Measurements from ENCODE around the gene AKR1C8.
"Not testable (repeated sequence)": the region's sequence is repeated elsewhere in the genome, so short reads cannot be mapped to it uniquely, and the experiment has no call there.

AKR1C8 gene

DNA sequence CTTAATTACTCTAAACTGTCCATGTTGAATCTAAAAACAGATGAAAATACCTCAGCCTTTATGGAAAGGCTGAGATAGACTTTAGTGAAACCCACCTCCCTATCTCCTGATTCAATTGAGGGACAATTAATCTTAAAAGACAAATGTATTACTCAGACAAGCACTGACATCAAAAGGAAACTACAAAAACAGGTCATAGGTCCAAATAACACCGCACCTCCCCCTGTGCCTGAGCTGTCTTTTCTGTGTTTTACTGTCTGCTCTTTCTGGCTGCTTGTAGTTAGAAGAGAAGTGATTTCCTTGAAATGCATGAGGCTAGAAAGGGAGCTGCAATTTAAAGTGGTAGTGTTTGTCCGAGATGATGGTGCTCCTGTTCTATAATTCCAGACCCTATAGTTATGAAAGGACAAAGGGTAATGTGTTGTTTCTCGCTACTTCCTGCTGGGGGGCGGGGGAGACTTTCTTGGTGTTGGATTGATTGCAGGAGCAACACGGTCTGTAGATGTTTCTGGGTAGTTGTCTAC is 16.0 kb downstream of the AKR1C8 start:
- peak in 1 of 3 experiments; percentile 1 for DNase-seq (ENCODE audit: low read depth in 2 of 3, low spot score in 2 of 3)

DNA sequence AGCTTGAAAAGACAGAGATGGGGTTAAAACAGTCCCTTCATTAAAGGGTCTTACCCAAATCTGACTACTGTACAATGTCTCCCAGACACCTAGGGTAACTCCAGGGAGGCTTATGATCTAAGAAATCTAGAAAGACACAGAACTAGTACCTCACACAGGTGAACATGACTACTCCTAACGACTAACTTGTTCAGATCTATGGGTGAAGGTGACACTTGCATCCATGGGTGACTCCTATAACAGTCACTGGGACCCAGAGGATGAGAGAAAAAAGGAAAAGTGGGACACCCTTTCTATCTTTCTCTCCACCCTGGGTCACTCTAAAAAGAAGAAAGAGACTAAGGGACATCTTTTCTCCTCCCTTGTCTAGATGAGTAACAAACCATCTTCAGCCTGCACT is 19.2 kb downstream of the AKR1C8 start:
- no peak for DNase-seq (ENCODE audit: low read depth in 2 of 3, low spot score in 2 of 3)

DNA sequence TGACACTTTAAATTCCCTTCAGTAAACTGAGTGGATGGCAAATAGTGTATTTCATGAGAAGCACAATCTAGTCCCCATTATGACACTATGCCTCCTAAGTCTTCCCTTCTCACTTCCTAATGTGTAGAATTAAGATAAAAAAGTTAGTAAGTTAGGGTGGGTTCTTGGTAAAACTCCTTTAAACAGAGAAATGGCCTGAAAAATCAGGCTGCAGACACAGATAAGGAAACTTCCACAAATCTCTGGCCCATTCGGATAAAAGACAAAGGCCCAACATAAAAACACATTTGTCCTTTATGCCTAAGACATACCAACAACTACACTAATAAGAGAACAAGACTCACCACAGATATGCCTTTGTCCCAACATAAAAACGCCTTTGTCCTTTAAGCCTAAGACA is 21.5 kb downstream of the AKR1C8 start:
- no peak for DNase-seq (ENCODE audit: low read depth in 2 of 3, low spot score in 2 of 3)

DNA sequence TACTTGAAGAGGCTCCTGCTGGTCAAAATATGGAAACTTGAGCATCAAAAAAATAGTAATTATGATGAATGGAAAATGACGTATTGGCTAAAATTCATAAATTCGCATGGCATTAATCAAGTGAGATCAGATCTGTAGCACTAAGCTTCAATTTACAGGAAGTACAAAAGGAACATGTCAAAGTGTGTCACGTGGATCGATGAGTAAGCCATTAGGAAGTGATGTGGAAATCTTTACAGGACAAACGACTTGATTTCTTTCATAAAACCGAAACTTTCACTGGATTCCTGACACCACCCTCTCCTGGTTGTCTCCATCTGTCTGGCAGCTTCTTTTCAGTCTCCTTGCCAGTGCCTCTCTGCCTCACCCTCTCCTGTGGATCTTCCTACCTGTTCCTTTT is 25.8 kb downstream of the AKR1C8 start:
- DNase-seq (ENCODE audit: low read depth in 2 of 3, low spot score in 2 of 3) = no peak

DNA sequence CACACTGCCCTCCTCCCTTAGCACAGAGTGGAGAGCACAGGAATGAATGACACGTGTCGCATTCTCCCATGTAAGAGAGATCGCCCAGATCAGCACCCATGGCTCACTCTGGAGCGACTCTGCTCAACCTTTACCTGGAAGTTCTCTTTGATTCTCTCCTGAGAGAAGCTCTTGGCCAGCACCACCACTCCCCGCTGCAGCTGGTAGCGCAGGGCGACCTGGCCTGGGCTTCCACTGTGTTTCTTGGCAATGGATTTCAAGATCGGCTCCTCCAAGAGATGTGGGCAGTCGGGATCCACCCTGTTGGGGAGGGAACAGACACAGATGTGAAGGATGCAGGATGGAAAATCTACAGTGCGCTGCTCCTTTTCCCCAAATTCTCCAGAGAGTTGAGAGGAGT is 27.4 kb downstream of the AKR1C8 start:
- no peak for DNase-seq (ENCODE audit: low read depth in 2 of 3, low spot score in 2 of 3)

DNA sequence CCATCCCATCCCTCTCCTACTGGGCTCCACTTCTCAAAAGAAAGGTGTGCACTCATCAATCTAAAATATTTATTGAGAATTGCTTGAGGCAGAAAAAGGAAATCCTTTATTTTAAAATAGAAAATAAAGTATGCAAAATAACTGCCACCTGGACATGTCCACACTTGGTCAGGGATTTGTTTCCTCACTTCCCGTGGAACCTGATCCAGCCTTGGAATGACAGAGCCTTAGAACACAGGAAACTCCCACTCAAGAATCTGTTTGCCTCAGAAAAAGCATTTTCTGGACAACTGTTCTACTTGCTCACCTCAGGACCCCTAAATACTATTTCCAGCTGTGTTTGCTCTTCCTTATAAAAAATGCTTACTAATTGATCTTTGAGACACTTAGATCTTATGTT is 29.0 kb downstream of the AKR1C8 start:
- no peak for DNase-seq (ENCODE audit: low read depth in 2 of 3, low spot score in 2 of 3)

DNA sequence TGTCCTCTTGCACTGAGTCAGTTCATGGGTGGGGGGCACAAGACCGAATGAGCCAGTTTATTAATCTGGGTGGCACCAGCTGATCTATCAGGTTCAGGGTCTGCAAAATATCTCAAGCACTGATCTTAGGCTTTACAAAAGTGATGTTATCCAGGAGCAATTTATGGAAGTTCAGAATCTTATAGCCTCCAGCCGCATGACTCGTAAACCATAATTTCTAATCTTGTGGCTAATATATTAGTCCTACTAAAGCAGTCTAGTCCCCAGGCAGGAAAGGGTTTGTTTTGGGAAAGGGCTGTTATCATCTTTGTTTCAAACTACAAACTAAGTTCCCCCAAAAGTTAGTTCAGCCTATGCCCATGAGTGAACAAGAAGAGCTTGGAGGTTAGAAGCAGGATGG is 33.9 kb downstream of the AKR1C8 start:
- DNase-seq (ENCODE audit: low read depth in 2 of 3, low spot score in 2 of 3) = no peak

DNA sequence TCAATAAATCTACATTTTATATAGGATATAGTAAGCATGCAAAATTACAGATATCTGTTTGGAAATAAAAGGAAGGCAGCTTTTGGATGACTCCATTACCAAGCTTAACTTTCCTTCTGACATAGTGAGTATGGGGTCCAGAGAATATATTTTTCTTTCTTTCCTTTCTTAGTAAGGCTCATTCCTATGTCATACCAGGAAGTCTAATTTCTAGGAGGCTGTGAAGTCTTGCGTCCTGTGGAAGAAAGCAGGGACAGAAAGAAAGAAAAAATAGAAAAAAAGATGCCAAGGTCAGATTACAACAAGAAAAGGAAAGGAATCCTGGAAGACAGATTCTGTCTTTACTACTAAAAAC is 36.3 kb downstream of the AKR1C8 start:
- no peak for DNase-seq (ENCODE audit: low read depth in 2 of 3, low spot score in 2 of 3)

DNA sequence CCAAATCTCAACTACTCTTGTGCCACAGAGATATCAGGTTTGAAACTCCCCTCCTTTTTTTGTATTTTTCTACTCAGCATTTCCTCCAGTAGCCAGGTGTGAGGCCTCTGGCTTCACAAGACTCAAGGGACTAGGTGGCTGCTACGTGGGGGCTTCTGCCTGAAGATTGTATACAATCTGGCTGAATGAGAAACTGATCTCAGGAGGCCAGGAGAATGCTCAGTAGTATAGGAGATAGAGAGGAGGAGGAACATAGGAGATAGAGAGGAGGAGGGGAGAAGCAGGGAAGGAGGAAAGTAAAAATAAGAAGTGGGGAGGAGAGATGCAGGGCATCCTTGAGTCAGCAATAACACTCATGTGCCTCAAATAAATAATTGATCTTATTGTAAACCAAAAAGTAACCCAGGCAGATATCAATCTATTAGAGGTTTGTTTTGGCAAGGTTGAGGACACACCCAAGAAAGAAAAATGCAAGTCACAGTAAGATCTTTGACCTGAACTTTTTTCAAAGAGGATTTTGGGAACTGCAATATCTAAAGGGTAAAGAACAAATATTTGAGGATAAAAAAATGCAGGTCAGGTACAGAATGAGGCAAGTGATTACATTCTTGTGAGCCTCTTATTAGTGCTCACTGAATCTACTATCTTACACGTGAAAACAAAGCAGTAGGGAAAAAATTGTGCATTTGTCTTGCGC is 36.8 kb downstream of the AKR1C8 start:
- no peak for DNase-seq (ENCODE audit: low read depth in 2 of 3, low spot score in 2 of 3)

DNA sequence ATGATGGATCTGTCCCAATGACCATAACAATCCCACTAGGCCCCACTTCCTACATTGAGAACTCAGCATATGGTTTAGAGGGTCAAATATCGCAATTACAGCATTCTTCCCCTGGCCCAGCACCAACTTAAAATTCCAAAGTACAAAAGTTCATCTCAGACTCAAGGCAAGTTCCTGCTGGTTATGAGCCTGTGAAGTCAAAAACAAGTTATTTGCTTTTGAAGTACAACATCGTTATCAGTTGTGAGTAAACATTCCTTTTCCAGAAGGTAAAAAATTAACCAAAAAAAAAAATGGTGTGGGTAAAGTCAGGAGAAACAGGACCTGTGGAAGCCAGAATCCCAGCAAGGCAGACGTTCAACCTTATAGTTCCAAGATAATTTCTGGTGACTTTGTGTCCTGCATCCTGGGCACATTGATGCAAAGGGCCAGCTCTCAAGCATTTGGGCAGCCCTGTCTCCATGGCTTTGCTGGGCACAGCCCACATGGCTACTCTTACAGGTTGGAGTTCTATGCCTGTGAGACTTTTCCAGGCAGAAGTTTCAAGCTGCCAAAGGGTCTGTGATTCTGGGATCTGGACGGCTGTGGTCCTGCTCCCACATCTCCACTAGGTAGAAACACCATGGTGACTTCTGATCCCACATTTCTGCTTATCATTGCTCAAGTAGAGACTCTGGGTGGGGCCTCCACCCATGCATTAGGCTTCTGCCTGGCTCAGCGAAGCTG is 37.5 kb downstream of the AKR1C8 start:
- no peak for DNase-seq (ENCODE audit: low read depth in 2 of 3, low spot score in 2 of 3)

DNA sequence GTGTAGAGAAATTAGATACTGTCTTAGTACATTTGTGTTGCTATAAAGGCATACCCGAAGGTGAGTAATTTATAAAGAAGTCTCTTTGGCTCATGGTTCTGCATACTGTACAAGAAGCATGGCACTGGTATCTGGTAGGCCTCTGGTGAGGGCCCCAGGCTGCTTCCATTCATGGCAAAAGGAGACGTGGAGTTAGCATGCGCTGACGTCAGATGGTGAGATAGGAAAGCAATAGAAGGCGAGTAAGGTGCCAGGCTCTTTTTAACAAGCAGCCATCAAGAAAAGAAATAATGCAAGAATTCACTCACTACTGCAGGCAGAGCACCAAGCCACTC is 38.1 kb downstream of the AKR1C8 start:
- DNase-seq (ENCODE audit: low read depth in 2 of 3, low spot score in 2 of 3) = no peak

DNA sequence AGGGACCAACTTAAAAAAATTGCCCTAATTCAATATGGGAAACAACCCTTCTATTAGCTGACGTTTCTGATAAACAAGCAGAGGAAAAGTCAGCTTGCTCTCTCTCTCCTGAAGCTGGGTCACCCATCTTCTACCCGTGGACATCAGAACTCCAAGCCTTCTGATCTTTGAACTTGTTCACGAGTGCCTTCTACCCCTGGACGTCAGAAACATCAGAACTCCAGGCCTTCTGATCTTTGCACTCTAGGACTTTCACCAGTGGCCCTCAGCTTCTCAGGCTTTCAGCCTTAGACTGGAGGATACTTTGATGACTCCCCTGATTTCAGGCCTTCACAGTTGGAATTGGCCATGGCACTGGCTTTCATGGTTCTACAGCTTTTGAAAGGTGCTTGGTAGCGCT is 41.8 kb downstream of the AKR1C8 start:
- no peak for DNase-seq (ENCODE audit: low read depth in 2 of 3, low spot score in 2 of 3)

DNA sequence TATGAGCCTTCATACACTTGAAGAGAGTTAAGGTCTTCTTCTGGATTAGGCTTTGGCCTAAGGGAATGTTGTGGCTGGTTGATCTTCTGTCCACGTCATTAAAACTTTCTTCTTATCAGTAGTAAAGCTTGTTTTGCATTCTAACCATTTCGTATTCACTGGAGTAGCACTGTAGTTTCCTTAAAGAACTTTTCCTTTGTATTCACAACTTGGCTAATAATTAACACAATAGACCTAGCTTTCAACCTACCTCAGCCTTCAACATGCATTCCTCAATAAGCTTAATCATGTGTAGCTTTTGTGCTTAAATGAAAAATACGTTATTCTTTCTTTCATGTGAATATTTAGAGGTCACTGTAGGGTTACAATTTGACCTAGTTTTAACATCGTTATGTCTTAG is 42.8 kb downstream of the AKR1C8 start:
- DNase-seq (ENCODE audit: low read depth in 2 of 3, low spot score in 2 of 3) = no peak

DNA sequence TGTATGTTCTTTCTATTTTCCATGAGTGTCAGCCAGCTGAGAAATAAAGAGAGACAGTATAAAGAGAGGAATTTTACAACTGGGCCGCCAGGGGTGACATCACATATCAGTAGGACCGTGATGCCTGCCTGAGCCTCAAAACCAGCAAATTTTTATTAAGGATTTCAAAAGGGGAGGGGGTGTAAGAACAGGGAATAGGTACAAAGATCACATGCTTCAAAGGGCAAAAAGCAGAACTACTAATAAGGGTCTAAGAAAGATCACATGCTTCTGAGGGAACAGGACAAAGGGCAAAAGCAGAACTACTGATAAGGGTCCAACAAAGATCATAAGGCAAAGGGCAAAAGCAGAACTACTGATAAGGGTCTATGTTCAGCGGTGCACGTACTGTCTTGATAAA is 47.3 kb downstream of the AKR1C8 start:
- not testable (repeated sequence) for DNase-seq (ENCODE audit: low read depth in 2 of 3, low spot score in 2 of 3)

DNA sequence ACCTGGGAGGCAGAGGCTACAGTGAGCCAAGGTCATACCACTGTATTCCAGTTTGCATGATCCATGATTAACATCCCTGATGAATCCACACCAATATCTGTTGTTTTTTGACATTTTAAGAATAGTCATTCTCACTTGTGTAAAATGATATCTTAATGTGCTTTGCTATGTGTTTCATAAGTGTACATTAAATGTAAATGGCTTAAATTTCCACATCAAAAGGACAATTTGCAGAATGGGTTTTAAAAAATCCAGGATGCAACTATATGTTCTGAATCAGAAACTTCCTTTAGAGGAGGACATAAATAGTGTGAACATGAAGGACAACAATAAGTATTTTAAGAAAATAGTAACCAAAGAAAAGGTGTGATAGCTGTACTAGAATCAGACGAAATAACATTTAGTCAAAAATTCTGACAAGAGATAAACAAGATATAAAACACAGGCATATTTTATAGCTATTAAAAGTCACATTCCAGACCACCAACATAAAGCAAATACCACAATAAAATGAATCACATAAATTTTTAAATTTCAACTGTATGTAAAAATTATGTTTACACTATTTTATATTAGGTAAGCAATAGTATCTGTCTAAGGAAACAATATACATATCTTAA is 48.4 kb downstream of the AKR1C8 start:
- DNase-seq (ENCODE audit: low read depth in 2 of 3, low spot score in 2 of 3) = no peak

DNA sequence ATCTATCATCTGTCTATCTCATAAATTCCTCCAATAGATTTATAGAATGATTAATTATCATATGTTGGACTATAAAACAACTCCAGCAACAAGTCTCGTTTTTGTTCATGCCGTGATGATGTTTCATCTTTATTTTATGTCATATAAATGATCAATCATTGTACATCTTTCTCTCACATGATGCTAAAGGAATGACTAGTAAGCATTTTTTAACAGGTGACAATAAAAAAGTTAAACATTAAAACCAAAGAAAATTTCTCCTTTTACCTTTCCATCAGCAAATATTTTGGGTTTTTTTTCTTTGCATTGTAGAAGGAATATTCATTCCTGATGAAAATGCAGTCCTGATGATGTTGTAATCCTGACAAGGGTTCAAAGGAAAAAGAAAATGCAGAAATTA is 49.4 kb downstream of the AKR1C8 start:
- no peak for DNase-seq (ENCODE audit: low read depth in 2 of 3, low spot score in 2 of 3)

DNA sequence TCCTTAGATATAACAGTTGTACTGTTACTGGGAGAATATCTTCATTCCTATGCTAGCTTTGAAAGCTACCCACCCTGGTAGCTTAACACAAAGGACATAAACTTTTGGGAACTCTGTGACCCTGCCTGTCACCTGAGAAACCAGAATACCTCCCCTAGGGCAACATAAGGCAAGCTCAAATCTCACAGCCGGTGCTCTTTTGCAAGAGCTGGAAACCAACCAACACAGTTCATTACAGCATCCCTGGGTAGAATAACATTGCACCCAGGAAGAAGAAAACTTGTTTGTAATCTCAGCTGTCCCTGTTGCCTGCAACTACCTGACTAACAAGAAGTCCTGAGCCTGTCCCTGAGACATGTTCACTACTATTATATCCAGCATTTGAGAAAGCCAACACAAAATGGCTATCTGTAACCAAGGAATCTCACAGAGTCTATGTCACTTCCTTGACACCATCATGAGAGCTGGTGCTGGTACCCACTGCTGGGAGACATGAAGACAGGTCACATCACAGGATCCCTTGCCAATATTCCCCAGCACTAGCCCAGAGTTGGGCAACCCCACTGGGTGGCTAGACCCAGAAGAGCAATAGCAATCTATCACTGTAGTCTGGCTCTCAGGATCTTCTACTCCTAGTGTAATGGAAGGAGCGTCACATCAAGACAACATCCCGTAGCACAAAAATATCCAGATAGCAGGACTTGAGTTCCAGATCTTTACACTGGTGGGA is 59.5 kb downstream of the AKR1C8 start:
- DNase-seq (ENCODE audit: low read depth in 2 of 3, low spot score in 2 of 3) = no peak

DNA sequence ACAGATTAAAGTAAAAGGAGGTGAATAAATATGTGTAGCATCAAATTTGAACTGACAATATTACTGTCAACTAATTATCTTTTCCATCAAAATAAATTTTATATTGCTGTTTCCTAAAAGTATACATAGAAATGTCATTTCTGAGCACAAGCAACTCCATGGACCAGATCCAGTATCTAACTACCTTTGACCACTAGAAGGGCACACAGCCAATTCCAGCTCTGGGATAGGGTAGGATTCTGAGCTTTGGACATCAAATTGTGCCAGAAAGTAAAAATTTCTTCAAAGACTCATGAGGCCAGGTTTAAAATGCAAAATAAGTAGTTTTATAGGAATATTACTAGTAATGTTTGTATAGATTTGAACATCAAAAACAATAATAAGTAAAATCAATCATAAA is 61.1 kb downstream of the AKR1C8 start:
- DNase-seq (ENCODE audit: low read depth in 2 of 3, low spot score in 2 of 3) = no peak

DNA sequence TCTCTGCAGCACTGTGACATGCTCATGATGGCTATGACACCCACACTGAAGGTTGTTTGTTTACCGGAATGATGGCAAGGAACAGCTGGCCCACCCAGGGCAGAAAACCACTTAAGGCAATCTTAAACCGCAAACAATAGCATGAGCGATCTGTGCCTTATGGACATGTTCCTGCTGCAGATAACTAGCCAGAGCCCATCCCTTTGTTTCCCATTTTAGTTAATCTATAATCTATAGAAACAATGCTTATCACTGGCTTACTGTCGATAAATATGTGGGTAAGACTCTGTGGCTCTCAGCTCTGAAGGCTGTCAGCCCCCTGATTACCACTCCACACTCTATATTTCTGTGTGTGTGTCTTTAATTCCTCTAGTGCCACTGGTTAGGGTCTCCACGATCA is 65.0 kb downstream of the AKR1C8 start:
- not testable (repeated sequence) for DNase-seq (ENCODE audit: low read depth in 2 of 3, low spot score in 2 of 3)

DNA sequence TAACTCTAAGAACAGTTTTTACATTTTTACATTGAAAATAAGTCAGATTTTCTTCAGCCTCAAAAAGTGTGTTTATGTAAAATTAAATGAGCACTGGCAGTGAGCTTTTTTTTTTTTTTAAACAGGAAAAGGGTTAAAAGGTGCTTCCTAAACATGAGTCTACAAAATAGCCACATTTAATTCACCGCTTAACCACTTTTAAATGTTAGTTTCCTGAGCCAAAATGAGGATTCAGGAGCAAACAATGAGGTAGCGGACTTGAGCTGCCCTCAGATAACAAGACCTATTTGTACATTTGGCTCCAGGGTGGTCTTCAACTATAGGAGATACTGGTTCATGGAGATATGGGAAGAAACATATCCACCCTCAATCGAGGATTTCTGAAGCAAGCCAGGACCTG is 67.9 kb downstream of the AKR1C8 start:
- DNase-seq (ENCODE audit: low read depth in 2 of 3, low spot score in 2 of 3) = no peak

DNA sequence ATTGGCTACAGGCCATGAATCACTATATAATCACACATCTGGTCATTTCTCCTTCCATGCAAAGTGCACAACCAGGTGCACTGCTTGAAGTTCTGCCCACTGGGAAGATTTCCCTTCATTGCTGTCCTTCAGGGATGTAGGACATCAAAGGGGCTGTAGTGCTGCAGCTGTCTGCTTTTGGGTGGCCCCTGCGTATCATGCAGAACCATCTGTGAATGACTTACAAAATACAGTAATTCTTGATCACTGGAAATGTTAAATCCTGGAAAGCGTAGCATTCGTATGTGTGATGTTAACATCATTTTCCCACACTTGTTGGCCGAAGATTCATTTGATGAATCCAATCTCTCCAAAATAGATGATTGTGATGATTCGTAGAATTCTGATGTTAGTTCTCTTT is 68.3 kb downstream of the AKR1C8 start:
- no peak for DNase-seq (ENCODE audit: low read depth in 2 of 3, low spot score in 2 of 3)

DNA sequence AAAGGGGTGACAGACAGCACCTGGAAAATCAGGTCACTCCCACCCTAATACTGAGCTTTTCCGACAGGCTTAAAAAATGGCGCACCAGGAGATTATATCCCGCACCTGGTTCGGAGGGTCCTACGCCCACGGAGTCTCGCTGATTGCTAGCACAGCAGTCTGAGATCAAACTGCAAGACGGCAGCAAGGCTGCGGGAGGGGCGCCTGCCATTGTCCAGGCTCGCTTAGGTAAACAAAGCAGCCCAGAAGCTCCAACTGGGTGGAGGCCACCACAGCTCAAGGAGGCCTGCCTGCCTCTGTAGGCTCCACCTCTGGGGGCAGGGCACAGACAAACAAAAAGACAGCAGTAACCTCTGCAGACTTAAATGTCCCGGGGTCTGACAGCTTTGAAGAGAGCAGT is 75.1 kb downstream of the AKR1C8 start:
- DNase-seq (ENCODE audit: low read depth in 2 of 3, low spot score in 2 of 3) = not testable (repeated sequence)

Data from activated CD8-positive, alpha-beta memory T cell treated with anti-CD3 and anti-CD28 coated beads for 48 hours (primary cell).